GM18870 (cell line): ENCODE measurements around the gene NXNL2.
A peak's percentile ranks its signal among the peaks of the same experiment; 100 is the strongest.

Source experiments
- ATAC-seq: cut with Tn5 transposase; IDR thresholded peaks from one replicate; pipeline ENCODE4 v1.9.1; 2021; ENCODE audit warnings: moderate library complexity; ENCODE audit not compliant: unreplicated experiment

The NXNL2 gene

GRCh38 chr9:88578121-88579049 is 43.4 kb downstream of the NXNL2 start:
- no peak for ATAC-seq

- no peak for ATAC-seq
Observed at GRCh38 chr9:88579050-88579715, 44.2 kb downstream of the NXNL2 start.

GRCh38 chr9:88580961-88581360 is 46.0 kb downstream of the NXNL2 start:
- ATAC-seq = no peak

GRCh38 chr9:88583901-88584596 is 49.1 kb downstream of the NXNL2 start:
- ATAC-seq = no peak

GRCh38 chr9:88585426-88585825 is 50.4 kb downstream of the NXNL2 start:
- no peak for ATAC-seq

GRCh38 chr9:88586452-88586851 is 51.5 kb downstream of the NXNL2 start:
- ATAC-seq = no peak

- ATAC-seq = no peak
Observed at GRCh38 chr9:88587182-88587581, 52.2 kb downstream of the NXNL2 start.

GRCh38 chr9:88587885-88588649 is 53.1 kb downstream of the NXNL2 start:
- no peak for ATAC-seq

- ATAC-seq = no peak
Observed at GRCh38 chr9:88589656-88590055, 54.7 kb downstream of the NXNL2 start.

GRCh38 chr9:88590558-88591146 is 55.7 kb downstream of the NXNL2 start:
- ATAC-seq = no peak

- ATAC-seq = peak; percentile 88
Observed at GRCh38 chr9:88593537-88594185, 58.7 kb downstream of the NXNL2 start.
